HTERT RPE-1 (cell line): ENCODE data around the gene MAB21L4.
"Not testable (repeated sequence)": the region's sequence is repeated elsewhere in the genome, so short reads cannot be mapped to it uniquely, and the experiment has no call there.

ENCODE experiments used
- in situ Hi-C: fragments of 300-500 bp; cut with MboI; formaldehyde crosslinking; loops from 4 replicates; pipeline ENCODE4 v1.14.3; 2020; ENCODE audit warnings: low sequenced_read_pairs

Gene MAB21L4

GRCh38 chr2:240868286-240869108, 27.5 kb downstream of the MAB21L4 start, which contains the start of gene AGXT:
Gene AGXT (plus strand): TSS chr2:240868824. CDS start chr2:240868866, 42 bp downstream.
- in situ Hi-C loops: no loop called here

- in situ Hi-C loops: no loop called here
Measured at GRCh38 chr2:240865391-240865790, 30.6 kb downstream of the MAB21L4 start.

GRCh38 chr2:240864475-240864874, 31.5 kb downstream of the MAB21L4 start:
- in situ Hi-C loops: no loop called here

GRCh38 chr2:240861547-240861946, 34.4 kb downstream of the MAB21L4 start:
- in situ Hi-C loops: no loop called here

GRCh38 chr2:240858871-240859270, 37.1 kb downstream of the MAB21L4 start:
- in situ Hi-C loops: no loop called here

GRCh38 chr2:240858321-240858720, 37.6 kb downstream of the MAB21L4 start:
- in situ Hi-C loops: no loop called here

GRCh38 chr2:240857039-240858008, 38.6 kb downstream of the MAB21L4 start:
- in situ Hi-C loops: no loop called here

- in situ Hi-C loops: no loop called here
Measured at GRCh38 chr2:240856151-240856980, 39.6 kb downstream of the MAB21L4 start.

GRCh38 chr2:240855670-240856069, 40.3 kb downstream of the MAB21L4 start:
- in situ Hi-C loops: no loop called here

GRCh38 chr2:240852671-240853314, 43.2 kb downstream of the MAB21L4 start:
- in situ Hi-C loops: no loop called here

- in situ Hi-C loops: no loop called here
Measured at GRCh38 chr2:240851078-240851991, 44.6 kb downstream of the MAB21L4 start.

- in situ Hi-C loops: no loop called here
Measured at GRCh38 chr2:240850756-240851077, 45.2 kb downstream of the MAB21L4 start.

GRCh38 chr2:240850026-240850425, 45.9 kb downstream of the MAB21L4 start:
- in situ Hi-C loops: no loop called here

- in situ Hi-C loops: no loop called here
Measured at GRCh38 chr2:240848900-240849680, 46.9 kb downstream of the MAB21L4 start.

- in situ Hi-C loops: no loop called here
Measured at GRCh38 chr2:240847817-240848216, 48.1 kb downstream of the MAB21L4 start.

GRCh38 chr2:240846873-240847595, 48.9 kb downstream of the MAB21L4 start:
- in situ Hi-C loops: no loop called here

- in situ Hi-C loops: not testable (repeated sequence)
Measured at GRCh38 chr2:240846309-240846708, 49.6 kb downstream of the MAB21L4 start.
